MM.1S (cell line): ENCODE data around the gene CASP2.

Experiments
- DNase-seq: peaks from one replicate; pipeline ENCODE4 v3.0.0-alpha.2; 2015
- H2AFZ ChIP-seq: fragments of 300-600 bp; sonication (generic); 2 replicates; pipeline ENCODE4 v1.6.0; 2016; ENCODE audit warnings: antibody characterized with exemption, low read length
- H3F3A ChIP-seq: fragments of 300-600 bp; sonication (generic); 2 replicates; pipeline ENCODE4 v1.6.1; 2016; ENCODE audit warnings: mild to moderate bottlenecking, antibody characterized with exemption, low read length, moderate library complexity, mixed read lengths; ENCODE audit not compliant: insufficient read depth
- H3K27ac ChIP-seq: fragments of 300-600 bp; sonication (generic); 2 replicates; pipeline ENCODE4 v1.5.1; 2016; ENCODE audit warnings: mild to moderate bottlenecking, low read length
- H3K27me3 ChIP-seq: fragments of 300-600 bp; sonication (generic); replicated peaks from 2 replicates; pipeline ENCODE4 v1.6.0; 2016; ENCODE audit warnings: low read length; ENCODE audit not compliant: insufficient read depth
- H3K36me3 ChIP-seq: fragments of 300-600 bp; sonication (generic); replicated peaks from 2 replicates; pipeline ENCODE4 v1.6.1; 2016; ENCODE audit warnings: mild to moderate bottlenecking, low read length, mixed read lengths; ENCODE audit not compliant: insufficient read depth
- H3K4me1 ChIP-seq: fragments of 300-600 bp; sonication (generic); 2 replicates; pipeline ENCODE4 v1.6.1; 2016; ENCODE audit warnings: low read length, mixed read lengths
- H3K4me2 ChIP-seq: fragments of 300-600 bp; sonication (generic); 2 replicates; pipeline ENCODE4 v1.6.0; 2016; ENCODE audit warnings: low read depth, low read length
- H3K4me3 ChIP-seq: fragments of 300-600 bp; sonication (generic); 2 replicates; pipeline ENCODE4 v1.5.1; 2016; ENCODE audit warnings: low read length, mixed read lengths
- H3K79me2 ChIP-seq: fragments of 300-600 bp; sonication (generic); 2 replicates; pipeline ENCODE4 v1.6.1; 2016; ENCODE audit warnings: mixed run types, low read length, mixed read lengths
- H3K9ac ChIP-seq: fragments of 300-600 bp; sonication (generic); 2 replicates; pipeline ENCODE4 v1.6.1; 2016; ENCODE audit warnings: low read length, mixed read lengths
- H3K9me2 ChIP-seq: fragments of 300-600 bp; sonication (generic); replicated peaks from 2 replicates; pipeline ENCODE4 v1.6.1; 2016; ENCODE audit warnings: mild to moderate bottlenecking, low read length, mixed read lengths; ENCODE audit not compliant: insufficient read depth
- H3K9me3 ChIP-seq: fragments of 300-600 bp; sonication (generic); replicated peaks from 2 replicates; pipeline ENCODE4 v1.6.1; 2016; ENCODE audit warnings: mild to moderate bottlenecking, low read length, mixed read lengths; ENCODE audit not compliant: insufficient read depth
- H4K20me1 ChIP-seq: fragments of 300-600 bp; sonication (generic); 2 replicates; pipeline ENCODE4 v1.6.1; 2016; ENCODE audit warnings: mild to moderate bottlenecking, low read length, moderate library complexity, mixed read lengths; ENCODE audit not compliant: insufficient read depth
- EZH2 ChIP-seq: fragments of 300-600 bp; sonication (generic); optimal IDR thresholded peaks from 2 replicates; pipeline ENCODE3; 2017; ENCODE audit warnings: low read depth, mild to moderate bottlenecking, antibody characterized with exemption, low read length, mixed read lengths
- EZH2phosphoT487 ChIP-seq: fragments of 300-600 bp; sonication (generic); IDR thresholded peaks from 2 replicates; pipeline ENCODE4 v1.6.1; 2018; ENCODE audit warnings: antibody characterized with exemption, low read length
- TF ChIP-seq, protein P1 (sequence below): fragments of 300-600 bp; sonication (generic); IDR thresholded peaks from 2 replicates; pipeline ENCODE4 v1.5.1; 2016; ENCODE audit warnings: antibody characterized with exemption, low read length, mixed read lengths

The CASP2 gene

DNA sequence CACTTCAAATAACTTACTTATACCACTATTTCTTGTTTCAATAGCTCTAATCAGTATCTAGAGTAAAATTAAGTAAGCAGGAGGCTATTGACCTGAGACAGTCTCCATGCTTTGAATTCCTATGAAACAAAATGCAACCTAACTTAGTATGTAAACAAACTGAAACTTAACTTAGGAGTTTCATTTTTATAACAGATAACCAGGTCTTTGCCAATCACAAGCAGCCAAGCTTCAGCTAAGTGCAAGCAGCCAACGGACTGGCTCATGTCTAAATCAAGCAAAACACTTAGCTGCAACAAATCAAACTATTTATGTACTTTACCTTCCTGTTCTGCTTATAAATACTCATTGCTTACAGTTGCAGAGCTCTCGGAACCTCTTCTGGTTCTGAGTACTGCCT, 29.3 kb upstream of the CASP2 start:
- Histone ChIP-seq H3K27me3 (no peaks in the 10 kb centered on the region), H3K4me3 (peak overlapping the region; percentile 18), H3K9me2 (no peaks in the 10 kb centered on the region), H2AFZ (peak overlapping the region; percentile 78), H3K4me2 (peak overlapping the region; percentile 58), H3K9me3 (no peaks in the 10 kb centered on the region), H3K9ac (peak overlapping the region; percentile 29; the same call in 1 of the 2 replicates), H3K79me2 (peaks cover 6% of the 10 kb centered on the region), H3F3A (peaks cover 3% of the 10 kb centered on the region; the same call in 1 of the 2 replicates), H3K27ac (peak overlapping the region; percentile 48; the same call in 1 of the 2 replicates), H4K20me1 (no peaks in the 10 kb centered on the region), H3K36me3 (no peaks in the 10 kb centered on the region), H3K4me1 (peaks cover 18% of the 10 kb centered on the region)
- TF ChIP-seq, protein P1, sequence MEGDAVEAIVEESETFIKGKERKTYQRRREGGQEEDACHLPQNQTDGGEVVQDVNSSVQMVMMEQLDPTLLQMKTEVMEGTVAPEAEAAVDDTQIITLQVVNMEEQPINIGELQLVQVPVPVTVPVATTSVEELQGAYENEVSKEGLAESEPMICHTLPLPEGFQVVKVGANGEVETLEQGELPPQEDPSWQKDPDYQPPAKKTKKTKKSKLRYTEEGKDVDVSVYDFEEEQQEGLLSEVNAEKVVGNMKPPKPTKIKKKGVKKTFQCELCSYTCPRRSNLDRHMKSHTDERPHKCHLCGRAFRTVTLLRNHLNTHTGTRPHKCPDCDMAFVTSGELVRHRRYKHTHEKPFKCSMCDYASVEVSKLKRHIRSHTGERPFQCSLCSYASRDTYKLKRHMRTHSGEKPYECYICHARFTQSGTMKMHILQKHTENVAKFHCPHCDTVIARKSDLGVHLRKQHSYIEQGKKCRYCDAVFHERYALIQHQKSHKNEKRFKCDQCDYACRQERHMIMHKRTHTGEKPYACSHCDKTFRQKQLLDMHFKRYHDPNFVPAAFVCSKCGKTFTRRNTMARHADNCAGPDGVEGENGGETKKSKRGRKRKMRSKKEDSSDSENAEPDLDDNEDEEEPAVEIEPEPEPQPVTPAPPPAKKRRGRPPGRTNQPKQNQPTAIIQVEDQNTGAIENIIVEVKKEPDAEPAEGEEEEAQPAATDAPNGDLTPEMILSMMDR: no peak
- TF ChIP-seq EZH2phosphoT487 (no peak), EZH2 (no peak)
- DNase-seq: peak; percentile 91

DNA sequence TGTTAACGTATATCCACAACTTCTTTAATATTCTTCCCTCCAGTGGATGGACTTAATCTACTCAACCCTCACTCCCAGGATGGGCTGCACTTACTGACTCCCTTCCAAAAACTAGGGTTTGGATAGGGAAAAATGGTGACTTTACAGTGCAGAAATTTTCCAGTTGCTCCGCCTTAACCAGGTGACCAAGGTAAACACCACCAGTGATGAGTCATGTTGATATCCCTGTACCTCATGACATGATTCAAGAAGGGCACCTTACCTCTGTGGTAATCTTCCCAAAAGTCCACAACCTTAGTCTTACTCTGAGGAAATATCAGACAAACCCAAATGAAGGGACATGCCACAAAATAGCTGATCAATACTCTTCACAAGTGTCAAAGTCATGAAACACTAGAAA, 28.4 kb upstream of the CASP2 start:
- Histone ChIP-seq H3K4me3 (no peak overlapping the region), H3F3A (peaks cover 3% of the 10 kb centered on the region; the same call in 1 of the 2 replicates), H3K9me3 (no peaks in the 10 kb centered on the region), H3K36me3 (no peaks in the 10 kb centered on the region), H3K9me2 (no peaks in the 10 kb centered on the region), H3K79me2 (peaks cover 15% of the 10 kb centered on the region), H3K27me3 (no peaks in the 10 kb centered on the region), H3K27ac (no peak overlapping the region), H4K20me1 (no peaks in the 10 kb centered on the region), H3K4me1 (peaks cover 18% of the 10 kb centered on the region), H3K9ac (no peak overlapping the region), H2AFZ (no peak overlapping the region), H3K4me2 (no peak overlapping the region)
- no peak for DNase-seq
- TF ChIP-seq EZH2 (no peak), EZH2phosphoT487 (no peak)
- TF ChIP-seq, protein P1: no peak

DNA sequence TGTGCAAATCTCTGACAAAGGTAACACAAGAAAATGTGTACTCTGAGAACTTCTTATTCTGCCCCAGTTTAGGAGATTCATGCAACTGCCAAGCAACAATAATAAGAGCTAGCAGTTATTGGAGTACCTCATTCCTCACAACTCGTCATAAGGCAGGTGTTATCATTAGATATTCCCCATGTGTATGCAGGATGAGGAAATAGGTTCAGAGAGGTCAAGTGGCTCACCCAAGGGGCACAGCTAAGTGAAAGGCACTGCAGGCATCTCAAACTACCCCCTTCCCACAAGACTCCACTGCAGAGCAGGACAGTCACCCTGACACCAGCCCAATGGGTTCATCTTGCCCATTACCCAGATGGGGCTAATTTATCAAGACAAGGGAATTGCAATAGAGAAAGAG, 26.2 kb upstream of the CASP2 start:
- no peak overlapping the region for H3K4me2 ChIP-seq
- no peaks in the 10 kb centered on the region for H3K9me2 ChIP-seq
- no peak overlapping the region for H3K9ac ChIP-seq
- TF ChIP-seq EZH2phosphoT487: no peak
- TF ChIP-seq, protein P1: no peak
- TF ChIP-seq EZH2: no peak
- peaks cover 20% of the 10 kb centered on the region for H3K79me2 ChIP-seq
- H3K27ac ChIP-seq: no peak overlapping the region
- H3K36me3 ChIP-seq: 0 out of 2 replicates have a peak, but pooled peaks cover 1% of the 10 kb centered on the region
- H2AFZ ChIP-seq: no peak overlapping the region
- DNase-seq: no peak
- no peaks in the 10 kb centered on the region for H3K9me3 ChIP-seq
- H3K4me3 ChIP-seq: no peak overlapping the region
- no peaks in the 10 kb centered on the region for H3K27me3 ChIP-seq
- H3K4me1 ChIP-seq: peaks cover 18% of the 10 kb centered on the region
- H3F3A ChIP-seq: peaks cover 3% of the 10 kb centered on the region; the same call in 1 of the 2 replicates
- no peaks in the 10 kb centered on the region for H4K20me1 ChIP-seq
